ENCODE data around the gene SUN2.
"Not testable (repeated sequence)": the region's sequence is repeated elsewhere in the genome, so short reads cannot be mapped to it uniquely, and the experiment has no call there.

Gene SUN2, protein sequence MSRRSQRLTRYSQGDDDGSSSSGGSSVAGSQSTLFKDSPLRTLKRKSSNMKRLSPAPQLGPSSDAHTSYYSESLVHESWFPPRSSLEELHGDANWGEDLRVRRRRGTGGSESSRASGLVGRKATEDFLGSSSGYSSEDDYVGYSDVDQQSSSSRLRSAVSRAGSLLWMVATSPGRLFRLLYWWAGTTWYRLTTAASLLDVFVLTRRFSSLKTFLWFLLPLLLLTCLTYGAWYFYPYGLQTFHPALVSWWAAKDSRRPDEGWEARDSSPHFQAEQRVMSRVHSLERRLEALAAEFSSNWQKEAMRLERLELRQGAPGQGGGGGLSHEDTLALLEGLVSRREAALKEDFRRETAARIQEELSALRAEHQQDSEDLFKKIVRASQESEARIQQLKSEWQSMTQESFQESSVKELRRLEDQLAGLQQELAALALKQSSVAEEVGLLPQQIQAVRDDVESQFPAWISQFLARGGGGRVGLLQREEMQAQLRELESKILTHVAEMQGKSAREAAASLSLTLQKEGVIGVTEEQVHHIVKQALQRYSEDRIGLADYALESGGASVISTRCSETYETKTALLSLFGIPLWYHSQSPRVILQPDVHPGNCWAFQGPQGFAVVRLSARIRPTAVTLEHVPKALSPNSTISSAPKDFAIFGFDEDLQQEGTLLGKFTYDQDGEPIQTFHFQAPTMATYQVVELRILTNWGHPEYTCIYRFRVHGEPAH

DNA sequence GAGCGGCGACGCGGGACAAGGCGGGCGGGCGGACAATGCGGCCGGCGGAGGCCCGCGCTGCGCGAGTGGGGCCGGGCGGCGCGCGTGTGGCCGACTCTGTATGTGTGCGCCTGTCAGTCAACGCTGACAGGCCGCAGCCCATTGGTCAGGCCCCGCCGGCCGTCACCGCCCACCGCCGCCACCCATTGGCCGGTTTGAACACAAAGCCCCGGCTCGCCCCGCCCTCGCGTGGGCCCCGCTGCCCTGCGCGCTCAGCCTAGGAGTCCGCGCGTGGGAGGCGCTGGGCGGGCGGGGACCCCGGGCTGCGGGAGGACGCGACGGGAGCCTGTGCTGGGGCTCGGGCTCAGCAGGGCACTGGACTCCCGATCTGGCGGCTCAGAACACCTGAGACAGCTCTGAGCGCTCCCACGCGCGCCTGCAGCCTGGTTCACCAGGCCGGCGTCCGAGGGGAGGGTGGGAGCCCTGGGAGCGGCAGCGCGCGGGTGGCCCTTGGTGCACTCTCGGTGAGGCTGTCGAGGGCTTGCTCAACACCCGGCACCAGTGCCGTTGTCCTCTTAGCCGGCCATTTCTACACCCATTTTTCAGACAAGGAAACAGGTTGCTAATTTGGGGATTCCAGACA, at the start of gene SUN2:
SUN2 (minus strand) TSS at position 88 of the 622 bp plus-strand sequence. CDS start 3,370 bp downstream, outside the sequence.
- peak; percentile 94 for DNase-seq (ENCODE audit: low read depth)

DNA sequence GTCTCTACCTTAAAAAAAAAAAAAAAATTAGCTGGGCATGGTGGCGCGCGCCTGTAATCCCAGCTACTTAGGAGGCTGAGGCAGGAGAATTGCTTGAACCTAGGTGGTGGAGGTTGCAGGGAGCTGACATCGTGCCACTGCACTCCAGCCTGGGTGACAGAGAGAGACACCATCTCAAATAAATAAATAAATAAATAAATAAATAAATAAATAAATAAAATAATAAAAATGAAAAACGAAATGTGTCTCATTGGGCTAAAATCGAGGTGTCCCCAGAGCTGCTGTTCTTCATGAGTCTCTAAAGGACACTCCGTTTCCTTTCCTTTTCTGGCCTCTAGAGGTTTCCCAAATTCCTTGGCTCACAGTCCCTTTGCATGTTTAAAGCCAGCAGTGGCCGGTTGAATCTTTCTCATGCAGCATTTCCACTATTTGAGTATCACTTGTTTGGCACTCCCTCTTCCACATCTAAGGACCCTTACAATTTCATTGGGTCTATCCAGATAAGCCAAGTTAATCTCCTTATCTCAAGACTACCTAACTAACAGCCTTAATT, 49.3 kb upstream of the SUN2 start:
- DNase-seq (ENCODE audit: low read depth) = not testable (repeated sequence)

DNA sequence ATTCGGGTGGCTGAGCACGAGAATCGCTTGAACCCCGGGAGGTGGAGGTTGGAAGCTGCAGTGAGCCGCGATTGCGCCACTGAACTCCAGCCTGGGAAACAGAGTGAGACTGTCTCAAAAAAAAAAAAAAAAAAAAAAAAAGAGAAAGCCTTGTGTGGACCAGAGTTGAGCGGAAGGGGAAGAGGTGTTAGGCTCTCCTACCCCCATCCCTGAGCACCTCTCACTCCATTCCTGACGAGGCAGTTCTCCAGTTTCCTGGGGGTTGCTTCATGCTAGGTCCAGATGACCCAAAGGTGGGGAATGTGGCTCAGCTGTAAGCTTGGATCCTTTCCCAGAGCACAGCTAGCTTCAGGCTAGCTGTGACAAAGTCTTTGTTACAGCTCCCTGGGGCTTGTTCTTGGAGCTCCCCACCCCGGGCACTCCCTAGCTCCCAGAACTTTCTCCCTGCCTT, 46.9 kb upstream of the SUN2 start:
- no peak for DNase-seq (ENCODE audit: low read depth)

DNA sequence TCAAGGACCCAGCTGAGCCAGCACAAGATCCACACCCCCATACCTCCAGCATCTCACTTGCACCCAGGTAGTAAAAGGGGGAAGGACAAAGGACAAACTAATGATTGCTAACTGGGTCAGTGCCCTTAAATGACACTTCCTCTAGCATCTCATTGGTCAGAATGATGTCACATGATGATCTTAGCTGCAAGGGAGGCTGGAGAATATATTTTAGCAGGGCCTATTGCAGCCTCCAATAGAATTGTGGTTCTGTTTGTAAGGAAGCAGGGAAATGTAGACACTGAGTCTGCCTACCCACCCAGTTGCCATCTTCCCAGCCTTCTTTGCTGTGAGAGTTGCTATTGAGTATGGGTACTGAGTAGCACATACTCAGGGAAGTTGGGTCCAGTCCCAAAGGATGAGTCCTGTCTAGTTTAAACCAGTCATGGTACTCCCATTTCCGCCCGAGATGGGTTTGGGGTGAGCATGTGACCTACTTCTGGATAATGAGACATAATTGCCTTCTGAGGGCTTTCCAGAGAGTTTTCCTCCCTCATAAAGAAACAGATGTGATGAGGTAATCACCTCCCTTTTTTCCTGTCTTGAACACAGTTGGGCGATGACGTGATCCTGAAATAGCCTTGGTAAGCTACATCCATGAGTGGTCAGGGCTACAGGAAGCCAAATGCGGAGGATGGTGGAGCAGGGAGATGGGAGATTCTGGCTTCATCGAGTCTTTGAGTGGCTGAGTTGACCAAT, 43.6 kb upstream of the SUN2 start:
- DNase-seq (ENCODE audit: low read depth) = no peak

DNA sequence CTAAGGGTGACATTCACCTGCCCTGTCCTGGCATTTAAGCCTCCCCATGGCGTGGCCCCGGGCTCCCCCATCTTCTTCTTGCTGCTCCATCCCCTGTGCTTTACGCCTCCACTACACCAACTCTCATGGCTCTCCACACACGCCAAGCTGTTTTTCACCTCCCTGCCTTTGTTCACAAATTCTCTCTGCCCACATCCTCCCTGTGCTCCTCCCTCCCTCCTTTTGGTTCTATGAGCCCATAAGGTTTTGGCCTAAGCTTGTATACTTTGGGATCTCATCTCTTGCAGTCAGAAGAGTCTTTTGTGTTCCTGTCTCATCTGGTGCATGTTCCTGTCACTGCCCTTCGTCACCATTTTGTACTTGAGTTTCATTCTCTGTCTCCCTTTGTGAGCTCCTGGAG, 42.7 kb upstream of the SUN2 start:
- no peak for DNase-seq (ENCODE audit: low read depth)

DNA sequence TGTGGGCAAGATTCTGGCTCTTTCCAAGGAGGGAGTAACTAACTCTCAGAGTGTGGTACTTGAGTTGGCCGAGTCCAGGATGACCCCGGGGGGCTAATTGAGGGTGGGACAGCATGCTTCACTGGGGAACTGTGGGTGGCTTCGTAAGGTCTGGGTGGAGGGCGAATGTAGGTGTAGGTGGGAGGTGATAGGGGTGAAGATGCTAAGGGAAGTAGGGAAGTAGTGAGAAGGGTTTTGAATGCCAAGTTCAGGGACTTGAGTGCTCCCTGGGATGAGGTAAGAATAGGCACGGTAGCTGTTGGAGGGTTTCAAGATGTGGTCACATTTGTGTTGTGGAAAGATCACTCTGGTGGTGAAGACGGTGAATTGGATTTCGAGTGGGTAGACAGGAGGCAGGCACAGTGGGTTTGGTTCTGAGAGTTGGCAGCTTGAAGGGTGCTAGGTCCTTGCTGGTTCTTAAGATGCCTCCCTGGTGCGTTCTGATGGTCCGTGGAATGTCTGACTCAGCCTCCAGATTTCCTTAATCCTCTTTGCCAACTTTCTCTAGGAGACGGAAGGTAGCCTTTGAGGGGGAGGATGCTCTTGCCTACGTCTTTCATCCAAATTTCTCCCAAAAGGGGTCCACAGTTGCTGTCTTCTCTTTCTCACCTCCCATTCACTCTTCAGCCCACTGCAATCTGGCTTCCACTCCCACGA, 40.6 kb upstream of the SUN2 start:
- no peak for DNase-seq (ENCODE audit: low read depth)

DNA sequence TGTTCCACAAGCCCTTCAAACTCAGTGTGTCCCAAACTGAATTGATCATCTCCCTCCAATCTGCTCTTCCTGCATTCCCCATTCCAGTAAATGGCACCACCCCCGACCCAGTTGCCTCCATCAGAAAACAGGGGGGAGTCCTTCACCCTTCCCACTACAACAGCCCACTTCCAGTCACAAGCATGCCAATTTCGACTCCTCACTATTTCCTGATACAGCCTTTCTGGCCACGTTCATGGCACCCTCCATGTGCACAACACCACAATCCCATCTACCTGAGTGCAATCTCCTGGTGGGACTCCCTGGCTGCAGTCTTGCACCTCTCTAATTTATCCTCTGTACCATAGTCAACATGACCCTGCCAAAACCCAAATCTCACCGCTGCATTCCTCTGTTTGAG, 39.8 kb upstream of the SUN2 start:
- DNase-seq (ENCODE audit: low read depth) = no peak

DNA sequence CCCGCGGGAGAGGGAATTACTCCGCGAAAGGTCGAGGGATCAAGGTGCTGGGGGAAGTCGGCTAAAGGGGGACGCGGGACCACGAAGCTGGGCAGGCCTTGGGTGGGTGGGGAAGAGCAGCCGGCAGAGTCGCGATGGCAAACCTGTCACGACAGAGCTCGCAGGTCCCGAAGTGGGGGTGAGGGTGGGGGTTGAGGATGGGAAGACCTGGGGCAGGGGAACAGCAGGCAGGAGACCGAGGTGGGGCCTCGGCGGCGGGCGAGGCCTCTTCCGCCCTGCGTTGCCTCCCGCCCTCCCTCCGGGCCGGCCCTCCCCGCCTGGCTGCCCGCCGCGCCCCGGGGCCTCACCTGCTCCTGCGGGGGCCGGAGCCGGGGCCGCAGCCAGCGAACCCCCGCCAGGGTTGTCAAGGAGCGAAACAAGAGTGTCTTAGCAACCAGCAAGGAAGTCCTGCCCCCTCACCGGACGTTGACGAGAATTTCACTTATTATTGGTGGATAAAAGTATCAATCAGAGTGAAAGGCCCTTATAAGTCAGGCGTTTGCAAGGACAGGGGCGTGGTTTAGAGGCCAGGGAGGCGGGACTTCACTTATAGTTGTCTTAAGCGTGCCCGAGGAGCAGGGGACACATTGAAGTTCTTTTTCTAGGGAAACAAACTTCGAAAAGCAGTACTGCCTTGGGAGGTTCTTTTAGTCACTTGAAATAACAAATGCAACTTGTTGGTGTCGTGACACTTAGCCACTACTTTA, 38.1 kb upstream of the SUN2 start, which contains the start of gene DNAL4:
DNAL4 (minus strand) TSS at position 423 of the 746 bp plus-strand sequence. CDS start 11,412 bp downstream, outside the sequence.
- DNase-seq (ENCODE audit: low read depth) = peak; percentile 85

DNA sequence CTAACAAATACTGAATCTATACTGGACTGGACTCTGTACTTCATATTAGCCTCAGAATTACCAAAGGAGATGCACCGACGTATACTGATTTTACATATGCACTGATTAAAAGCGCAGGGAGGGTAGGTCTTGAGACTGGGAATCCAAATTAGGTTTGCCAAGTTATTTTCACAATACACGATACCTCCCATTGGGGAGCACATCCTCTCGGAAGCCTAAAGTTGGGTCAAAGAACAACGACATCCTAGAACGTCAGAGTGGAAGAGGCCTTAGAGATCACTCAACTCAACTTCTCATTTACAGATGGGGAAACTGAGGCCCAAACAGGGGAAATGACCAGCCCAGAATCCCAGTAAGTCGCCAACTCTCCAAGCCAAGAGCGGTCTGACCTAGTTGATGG, 37.5 kb upstream of the SUN2 start:
- DNase-seq (ENCODE audit: low read depth) = no peak

DNA sequence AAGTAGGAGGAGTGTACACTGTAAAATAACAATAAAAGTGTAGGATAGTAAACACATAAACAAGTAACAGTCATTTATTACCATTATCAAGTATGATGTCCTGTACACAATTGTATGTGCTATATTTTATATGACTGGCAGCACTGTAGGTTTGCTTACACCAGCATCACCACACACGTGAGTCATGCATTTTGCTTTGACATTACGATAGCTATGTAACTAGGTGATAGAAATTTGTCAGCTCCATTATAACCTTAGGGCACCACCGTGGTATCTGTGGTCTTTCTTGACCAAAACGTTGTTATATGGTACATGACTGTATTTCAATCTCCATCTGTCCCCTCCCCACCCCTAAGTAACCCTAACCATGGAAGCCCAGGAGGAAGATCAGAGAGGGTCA, 37.0 kb upstream of the SUN2 start:
- DNase-seq (ENCODE audit: low read depth) = no peak

DNA sequence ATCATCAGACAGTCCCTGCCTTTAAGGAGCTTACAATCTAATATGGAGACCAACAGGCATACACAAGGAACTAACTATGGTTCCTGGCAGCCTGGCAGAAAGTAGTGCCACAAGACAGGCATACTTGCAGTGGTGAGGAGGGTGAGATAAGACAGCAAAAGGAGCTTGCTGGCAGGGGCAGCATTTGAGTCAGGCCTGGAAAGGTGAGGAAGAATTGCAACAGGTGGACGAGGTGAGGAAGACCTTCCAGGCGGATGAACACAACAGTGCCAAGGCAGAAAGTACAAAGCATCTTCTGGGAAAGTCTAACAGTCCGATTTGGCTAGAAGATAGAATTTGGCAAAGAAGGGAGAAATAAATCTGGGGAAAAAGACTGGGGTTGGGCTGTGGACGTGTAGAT, 33.8 kb upstream of the SUN2 start:
- no peak for DNase-seq (ENCODE audit: low read depth)

DNA sequence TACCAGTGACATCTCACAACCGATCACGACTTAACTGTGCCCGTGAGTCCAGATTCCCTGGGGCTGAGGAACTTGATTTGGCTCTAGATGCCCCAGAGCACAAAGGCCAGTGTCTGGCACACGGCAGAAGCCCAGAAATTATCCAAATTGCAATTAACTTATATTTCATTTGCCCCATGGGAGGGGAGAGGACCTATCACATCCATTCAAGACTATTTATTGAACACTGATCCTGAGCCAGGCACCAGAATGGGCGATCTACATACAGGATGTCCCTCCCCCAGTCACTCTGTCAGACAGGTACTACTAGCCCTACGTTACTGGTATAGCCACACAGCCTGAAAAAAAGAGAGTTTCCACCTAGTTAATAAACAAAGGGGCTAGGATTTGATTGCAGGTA, 33.0 kb upstream of the SUN2 start:
- DNase-seq (ENCODE audit: low read depth) = no peak

DNA sequence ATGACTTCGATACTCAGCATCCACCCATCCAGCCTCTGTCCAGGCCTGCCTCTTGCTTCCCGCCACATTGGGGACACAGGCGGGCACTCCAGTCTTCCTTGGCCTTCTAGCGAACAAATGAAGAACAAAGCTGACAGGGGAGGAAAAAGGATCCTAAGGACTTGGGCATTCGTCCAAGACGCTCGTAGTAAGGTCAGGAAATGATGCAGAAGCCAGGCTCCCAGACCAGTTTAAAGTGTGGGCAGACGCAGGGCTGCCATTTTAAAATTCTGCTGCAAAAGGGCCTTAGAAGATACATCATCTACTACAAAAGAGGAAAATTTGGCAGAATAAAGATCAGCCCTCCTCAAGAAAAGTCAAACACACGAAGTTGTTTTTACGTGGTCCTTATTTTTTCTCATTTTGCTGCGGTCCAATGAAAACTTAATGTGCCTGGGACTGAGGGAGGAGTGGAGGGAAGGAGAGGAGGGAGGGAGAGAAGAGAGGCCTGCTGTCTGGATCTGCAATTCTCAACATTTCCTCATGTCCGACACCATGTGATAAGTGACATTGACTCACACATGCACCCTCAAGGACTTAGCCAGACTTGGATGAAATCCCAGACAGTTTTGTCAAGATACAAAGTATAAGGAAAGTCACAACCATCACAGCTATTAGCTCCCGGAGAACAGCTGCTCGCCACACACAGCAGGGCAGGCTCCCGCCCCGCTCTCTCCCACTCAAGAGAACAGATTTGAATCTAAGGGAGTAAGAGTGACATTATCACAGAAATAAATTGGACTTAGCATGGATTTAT, 32.4 kb upstream of the SUN2 start:
- DNase-seq (ENCODE audit: low read depth) = no peak

DNA sequence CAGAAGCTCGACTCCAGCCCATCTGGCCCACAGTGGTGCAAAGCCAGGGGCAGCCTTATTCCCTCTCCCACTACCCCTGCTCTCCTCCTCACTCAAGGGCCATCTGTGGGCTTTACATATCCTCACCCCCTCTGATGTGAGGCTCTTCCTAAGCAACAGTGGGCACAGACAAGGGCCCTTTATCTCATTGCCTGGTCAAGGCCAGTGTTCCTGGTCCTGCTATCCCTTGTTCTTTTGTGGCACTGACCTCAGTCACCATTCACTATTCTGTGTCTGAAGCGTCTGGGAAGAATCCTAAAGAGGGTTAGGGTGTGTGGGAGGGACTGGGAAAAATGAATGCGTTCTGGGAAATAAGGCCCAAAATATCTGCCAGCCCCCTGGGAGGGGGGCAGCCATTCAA, 30.8 kb upstream of the SUN2 start:
- DNase-seq (ENCODE audit: low read depth) = no peak

DNA sequence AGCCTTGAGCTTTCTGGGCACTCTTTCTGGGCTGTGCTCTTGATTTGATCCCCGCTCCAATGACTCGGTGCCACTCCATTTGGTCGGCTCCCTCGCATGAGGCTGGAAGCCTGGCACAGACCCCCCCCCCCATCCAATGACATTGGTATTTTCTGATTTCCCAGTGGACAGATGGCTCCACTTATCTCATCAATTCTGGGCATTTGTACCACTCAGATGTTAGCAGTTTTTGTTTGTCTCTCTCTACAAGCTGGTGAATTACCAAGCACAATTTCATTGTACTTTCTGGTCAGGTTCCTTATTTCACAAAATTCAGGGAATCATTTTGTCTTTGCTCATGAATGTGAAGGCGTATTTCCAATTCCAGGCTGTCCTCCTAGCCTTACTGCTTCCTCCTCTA, 29.1 kb upstream of the SUN2 start:
- DNase-seq (ENCODE audit: low read depth) = no peak

DNA sequence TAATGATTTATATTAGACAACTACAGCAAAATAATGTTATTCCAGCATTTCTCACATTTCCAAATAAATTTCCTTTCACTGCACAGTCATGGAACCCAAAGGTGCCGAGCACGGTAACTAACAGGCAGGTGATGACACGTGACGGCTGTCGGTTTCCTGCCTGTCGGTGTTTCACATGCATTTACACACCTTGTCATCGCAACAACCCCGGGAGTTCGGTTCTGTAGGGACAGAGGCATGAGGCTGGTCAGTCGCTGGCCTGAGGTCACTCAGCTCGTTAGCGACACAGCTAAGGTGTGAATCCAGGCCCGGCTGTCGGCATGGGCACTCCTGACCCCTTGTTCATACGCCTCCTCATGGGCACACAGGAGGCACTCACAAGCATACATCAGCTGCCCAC, 28.2 kb upstream of the SUN2 start:
- no peak for DNase-seq (ENCODE audit: low read depth)

DNA sequence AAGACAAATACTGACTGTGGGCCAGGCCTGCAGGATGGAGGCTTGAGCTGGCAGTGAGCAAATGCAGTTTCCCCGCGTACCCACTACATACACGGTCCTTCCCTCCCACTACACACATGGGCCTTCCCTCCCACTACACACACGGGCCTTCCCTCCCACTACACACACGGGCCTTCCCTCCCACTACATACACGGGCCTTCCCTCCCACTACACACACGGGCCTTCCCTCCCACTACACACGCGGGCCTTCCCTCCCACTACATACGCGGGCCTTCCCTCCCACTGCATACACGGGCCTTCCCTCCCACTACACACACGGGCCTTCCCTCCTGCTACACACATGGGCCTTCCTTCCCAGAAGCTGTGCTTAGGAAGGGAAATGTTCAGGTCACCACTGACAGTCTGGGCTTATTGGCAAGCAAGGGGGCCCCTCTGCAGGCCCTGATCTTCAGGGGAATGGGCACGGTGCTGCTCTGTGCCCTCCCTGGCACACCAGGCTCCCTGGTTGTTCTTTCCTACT, 27.4 kb upstream of the SUN2 start:
- DNase-seq (ENCODE audit: low read depth) = no peak

DNA sequence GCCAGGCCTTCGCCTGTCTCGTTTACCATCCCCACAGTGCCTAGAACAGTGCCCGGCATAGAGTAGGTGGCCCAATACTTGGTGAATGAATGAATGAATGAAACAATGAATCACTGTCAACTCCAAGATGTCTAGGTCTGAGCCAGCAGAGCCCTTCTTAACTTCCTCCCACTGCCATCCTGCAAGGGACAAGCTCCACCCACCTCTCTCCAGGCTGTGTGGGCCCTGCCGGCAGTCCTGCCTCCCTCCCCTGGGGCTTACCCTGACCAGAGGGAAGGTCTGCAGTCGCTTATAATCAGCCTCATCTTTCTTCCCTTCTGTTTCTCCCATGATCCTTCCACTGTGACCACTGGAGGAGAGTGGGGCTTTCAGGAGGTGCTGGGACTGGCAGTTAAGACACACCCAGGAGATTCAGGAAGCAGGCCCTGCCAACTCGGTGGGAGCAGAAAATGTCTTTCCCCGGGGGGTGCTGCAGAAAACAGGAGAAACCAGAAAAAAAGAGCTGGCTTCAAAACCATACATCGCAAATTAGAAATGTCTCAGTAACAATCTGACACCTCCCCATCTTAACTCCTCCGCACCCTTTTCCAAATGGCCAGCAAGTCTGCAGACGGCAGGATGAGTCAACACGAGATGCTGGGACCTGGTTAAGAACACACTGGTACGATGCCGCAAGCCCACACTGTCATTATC, 26.8 kb upstream of the SUN2 start:
- no peak for DNase-seq (ENCODE audit: low read depth)

DNA sequence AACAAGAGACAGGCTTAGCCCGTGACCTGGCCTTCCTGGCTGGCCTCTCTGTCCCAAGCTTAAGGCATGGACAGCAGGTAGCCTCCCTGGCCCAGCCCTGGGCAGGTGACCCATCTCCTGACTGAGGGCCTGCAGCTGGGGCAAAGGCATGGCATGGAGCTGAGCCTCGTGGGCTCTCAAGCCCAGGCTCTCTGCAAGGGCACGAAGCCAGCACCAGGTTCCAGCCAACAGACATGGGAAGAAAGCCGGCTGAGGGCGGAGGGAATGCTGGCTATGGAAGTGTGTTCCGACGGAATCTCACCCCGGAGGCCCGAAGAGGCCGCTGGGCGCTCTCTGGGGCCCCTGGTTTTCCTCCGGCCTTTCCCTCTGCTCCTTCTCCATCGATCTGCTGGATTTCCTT, 25.2 kb upstream of the SUN2 start:
- no peak for DNase-seq (ENCODE audit: low read depth)

Measured in stimulated activated CD8-positive, alpha-beta memory T cell treated with anti-CD3 and anti-CD28 coated beads, Interleukin-4, amount 100 ng/mL, for 24 hours (primary cell).